ENCODE results near the gene PNPLA5.
A peak's percentile ranks its signal among the peaks of the same experiment; 100 is the strongest.

The PNPLA5 gene

GRCh38 chr22:43846966-43847365 lies 44.8 kb downstream of the PNPLA5 start:
- H3K4me1 ChIP-seq = peaks cover 13% of the 10 kb centered on the region
- H3K9me3 ChIP-seq = no peaks in the 10 kb centered on the region
- TF ChIP-seq, protein P1, sequence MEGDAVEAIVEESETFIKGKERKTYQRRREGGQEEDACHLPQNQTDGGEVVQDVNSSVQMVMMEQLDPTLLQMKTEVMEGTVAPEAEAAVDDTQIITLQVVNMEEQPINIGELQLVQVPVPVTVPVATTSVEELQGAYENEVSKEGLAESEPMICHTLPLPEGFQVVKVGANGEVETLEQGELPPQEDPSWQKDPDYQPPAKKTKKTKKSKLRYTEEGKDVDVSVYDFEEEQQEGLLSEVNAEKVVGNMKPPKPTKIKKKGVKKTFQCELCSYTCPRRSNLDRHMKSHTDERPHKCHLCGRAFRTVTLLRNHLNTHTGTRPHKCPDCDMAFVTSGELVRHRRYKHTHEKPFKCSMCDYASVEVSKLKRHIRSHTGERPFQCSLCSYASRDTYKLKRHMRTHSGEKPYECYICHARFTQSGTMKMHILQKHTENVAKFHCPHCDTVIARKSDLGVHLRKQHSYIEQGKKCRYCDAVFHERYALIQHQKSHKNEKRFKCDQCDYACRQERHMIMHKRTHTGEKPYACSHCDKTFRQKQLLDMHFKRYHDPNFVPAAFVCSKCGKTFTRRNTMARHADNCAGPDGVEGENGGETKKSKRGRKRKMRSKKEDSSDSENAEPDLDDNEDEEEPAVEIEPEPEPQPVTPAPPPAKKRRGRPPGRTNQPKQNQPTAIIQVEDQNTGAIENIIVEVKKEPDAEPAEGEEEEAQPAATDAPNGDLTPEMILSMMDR (IDR thresholded peaks at IDR 0.05; ENCODE audit: low read depth, low read length) = no peak
- H3K4me3 ChIP-seq (ENCODE audit: low read depth, low read length) = no peak overlapping the region
- H3K36me3 ChIP-seq = no peaks in the 10 kb centered on the region
- no peaks in the 10 kb centered on the region for H3K27me3 ChIP-seq
- DNase-seq = no peak

GRCh38 chr22:43845981-43846380 lies 45.8 kb downstream of the PNPLA5 start:
- H3K9me3 ChIP-seq = no peaks in the 10 kb centered on the region
- H3K36me3 ChIP-seq = no peaks in the 10 kb centered on the region
- H3K4me1 ChIP-seq = peaks cover 13% of the 10 kb centered on the region
- TF ChIP-seq, protein P1 (IDR thresholded peaks at IDR 0.05; ENCODE audit: low read depth, low read length) = no peak
- no peak overlapping the region for H3K4me3 ChIP-seq (ENCODE audit: low read depth, low read length)
- H3K27me3 ChIP-seq = no peaks in the 10 kb centered on the region
- no peak for DNase-seq

GRCh38 chr22:43844560-43845545 lies 47.0 kb downstream of the PNPLA5 start:
- TF ChIP-seq, protein P1 (IDR thresholded peaks at IDR 0.05; ENCODE audit: low read depth, low read length) = no peak
- H3K27me3 ChIP-seq = no peaks in the 10 kb centered on the region
- peaks cover 13% of the 10 kb centered on the region for H3K4me1 ChIP-seq
- no peak overlapping the region for H3K4me3 ChIP-seq (ENCODE audit: low read depth, low read length)
- H3K9me3 ChIP-seq = no peaks in the 10 kb centered on the region
- no peak for DNase-seq
- no peaks in the 10 kb centered on the region for H3K36me3 ChIP-seq

DNA sequence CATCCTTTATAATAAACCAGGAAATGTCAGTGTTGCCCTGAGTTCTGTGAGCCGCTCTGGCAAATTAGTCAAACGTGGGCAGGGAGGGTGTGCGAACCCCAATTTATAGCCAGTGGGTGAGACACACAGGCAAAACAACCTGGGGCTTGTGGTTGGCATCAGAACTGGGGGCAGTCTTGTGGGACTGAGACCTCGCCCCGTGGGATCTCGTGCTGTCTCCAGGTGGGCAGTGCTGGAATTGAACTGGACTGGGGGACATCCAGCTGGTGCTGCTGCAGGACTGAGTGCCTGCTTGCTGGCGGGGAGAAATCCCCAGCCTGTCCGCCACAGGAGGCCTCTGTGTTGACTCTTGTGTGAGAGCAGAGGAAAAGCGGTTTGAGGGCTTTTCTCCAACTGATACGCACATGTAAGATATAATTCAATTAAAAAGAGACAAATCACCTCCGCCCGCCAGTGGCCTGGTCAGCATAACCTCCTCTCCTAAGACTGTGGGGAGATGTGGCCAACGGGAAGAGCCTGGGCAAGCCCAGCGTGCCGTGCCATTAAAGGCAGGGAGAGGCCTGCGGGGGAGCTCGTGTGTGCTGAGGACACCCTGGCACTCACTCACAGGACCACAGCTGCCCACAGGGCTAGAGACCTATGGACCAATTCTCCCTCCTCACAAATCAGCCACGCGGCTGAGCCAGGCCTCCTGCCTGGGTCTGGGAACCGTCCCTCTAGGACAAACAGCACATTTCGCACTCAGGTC lies 47.9 kb downstream of the PNPLA5 start:
- no peaks in the 10 kb centered on the region for H3K9me3 ChIP-seq
- no peaks in the 10 kb centered on the region for H3K36me3 ChIP-seq
- H3K4me1 ChIP-seq = peaks cover 13% of the 10 kb centered on the region
- no peak overlapping the region for H3K4me3 ChIP-seq (ENCODE audit: low read depth, low read length)
- TF ChIP-seq, protein P1 (IDR thresholded peaks at IDR 0.05; ENCODE audit: low read depth, low read length) = 0 out of 2 replicates have a peak, but pooled peaks have one; percentile 12
- H3K27me3 ChIP-seq = no peaks in the 10 kb centered on the region
- DNase-seq = peak; percentile 62

- TF ChIP-seq, protein P1 (IDR thresholded peaks at IDR 0.05; ENCODE audit: low read depth, low read length) = no peak
- no peaks in the 10 kb centered on the region for H3K9me3 ChIP-seq
- no peak overlapping the region for H3K4me3 ChIP-seq (ENCODE audit: low read depth, low read length)
- peaks cover 9% of the 10 kb centered on the region for H3K4me1 ChIP-seq
- no peak for DNase-seq
- H3K36me3 ChIP-seq = no peaks in the 10 kb centered on the region
- H3K27me3 ChIP-seq = no peaks in the 10 kb centered on the region
Observed at GRCh38 chr22:43841742-43842141, 50.1 kb downstream of the PNPLA5 start.

All from BE2C (cell line).